ENCODE data around the gene SEC23A.
"Not testable (repeated sequence)": the region's sequence is repeated elsewhere in the genome, so short reads cannot be mapped to it uniquely, and the experiment has no call there.

The SEC23A gene

DNA sequence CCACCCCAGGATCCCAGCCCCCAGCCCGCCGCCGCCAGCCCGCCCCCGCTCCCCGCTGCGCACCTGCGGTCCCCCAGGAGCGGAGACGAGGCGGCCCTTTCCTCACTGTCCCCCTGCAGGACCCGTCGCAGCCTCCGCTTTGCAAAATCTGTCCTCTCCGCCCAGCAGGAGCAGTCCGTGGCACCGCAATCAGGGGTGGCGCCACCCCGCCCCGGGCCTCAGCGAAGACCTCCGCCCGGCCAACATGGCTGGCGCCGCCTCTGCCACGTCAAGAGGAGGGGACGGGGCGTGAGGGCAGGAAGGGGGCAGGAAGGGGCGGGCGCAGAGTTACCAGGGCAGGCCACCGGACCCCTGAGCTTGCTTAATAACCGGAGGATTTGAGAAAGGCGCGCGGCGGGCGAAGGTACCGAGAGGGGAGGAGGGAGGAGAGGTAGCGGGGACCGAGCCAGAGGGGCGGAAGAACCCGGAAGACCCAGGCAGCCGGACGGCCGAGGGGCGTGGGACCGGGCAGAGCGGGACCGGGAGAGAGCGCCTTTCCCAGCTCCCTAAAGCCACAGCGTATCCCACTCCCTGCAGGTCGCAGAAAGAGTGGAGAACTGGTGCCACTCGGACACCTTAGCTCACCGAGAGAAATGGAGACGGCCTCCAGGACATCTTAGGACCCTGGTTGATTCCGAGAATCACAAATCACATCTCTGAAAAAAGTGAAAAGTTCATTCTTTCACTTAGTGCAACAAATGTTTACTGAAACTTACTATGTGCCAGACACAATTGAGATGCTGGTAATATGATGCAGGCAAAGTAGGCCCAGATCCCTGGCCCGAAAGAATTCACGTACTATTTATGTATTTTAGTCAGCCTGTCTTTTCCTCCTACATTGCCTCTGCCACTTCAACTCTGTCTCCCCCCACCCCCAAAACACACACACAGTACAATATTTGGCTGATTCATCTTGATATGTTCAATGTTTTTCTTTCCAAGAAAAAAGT lies at the start of gene SEC23A:
Gene SEC23A (minus strand): TSS at position 267 of the 989 bp plus-strand sequence. CDS start 7,117 bp downstream, outside the sequence.
- peak within 1 kb of the TSS; percentile 93 for H3K4me3 ChIP-seq (ENCODE audit: low read length)
- no peak for TF ChIP-seq ZNF274 (IDR thresholded peaks at IDR 0.05; ENCODE audit: low read depth, low read length)

DNA sequence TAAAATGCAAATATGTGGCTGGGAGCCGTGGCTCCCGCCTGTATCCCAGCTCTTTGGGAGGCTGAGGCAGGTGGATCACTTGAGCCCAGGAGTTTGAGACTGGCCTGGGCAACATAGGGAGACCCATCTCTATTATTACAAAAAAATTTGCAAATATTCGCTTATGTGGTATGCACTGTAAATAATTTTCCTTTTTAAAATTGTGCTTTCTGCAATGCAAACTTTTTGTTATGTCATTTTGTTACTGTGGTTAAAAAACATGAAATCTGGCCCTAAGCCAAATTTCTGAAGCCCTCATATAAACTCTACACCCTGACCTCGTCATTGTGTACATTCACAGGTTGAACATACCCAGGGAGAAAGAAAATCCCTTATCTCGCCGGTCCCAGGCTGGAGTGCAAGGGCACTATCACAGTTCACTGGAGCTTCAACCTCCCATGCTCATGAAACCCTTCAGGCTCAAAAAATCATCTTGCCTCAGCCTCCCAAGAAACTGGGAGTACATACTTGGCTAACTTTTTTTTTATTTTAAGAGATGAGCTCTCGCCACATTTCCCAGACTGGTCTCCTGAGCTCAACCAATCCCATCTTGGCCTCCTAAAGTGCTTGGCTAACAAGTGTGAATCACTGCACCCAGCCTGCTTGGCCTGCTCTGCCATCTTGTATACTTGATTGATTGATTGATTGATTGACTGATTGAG lies 42.4 kb upstream of the SEC23A start:
- no peak overlapping the region for H3K4me3 ChIP-seq (ENCODE audit: low read length)
- TF ChIP-seq ZNF274 (IDR thresholded peaks at IDR 0.05; ENCODE audit: low read depth, low read length): no peak

DNA sequence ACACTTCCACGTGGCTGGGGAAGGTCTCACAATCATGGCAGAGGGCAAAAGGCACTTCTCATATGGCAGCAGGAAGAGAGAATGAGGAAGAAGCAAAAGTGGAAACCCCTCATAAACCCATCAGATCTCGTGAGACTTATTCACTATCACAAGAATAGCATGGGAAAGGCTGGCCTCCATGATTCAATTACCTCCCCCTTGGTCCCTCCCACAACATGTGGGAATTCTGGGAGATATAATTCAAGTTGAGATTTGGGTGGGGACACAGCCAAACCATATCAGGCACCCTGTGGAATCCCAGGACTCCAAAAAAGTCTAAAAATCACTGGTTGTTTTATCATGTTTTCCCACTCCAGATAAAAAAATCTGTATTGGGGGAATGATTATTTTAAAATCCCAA lies 40.2 kb upstream of the SEC23A start:
- not testable (repeated sequence) for H3K4me3 ChIP-seq (ENCODE audit: low read length)

DNA sequence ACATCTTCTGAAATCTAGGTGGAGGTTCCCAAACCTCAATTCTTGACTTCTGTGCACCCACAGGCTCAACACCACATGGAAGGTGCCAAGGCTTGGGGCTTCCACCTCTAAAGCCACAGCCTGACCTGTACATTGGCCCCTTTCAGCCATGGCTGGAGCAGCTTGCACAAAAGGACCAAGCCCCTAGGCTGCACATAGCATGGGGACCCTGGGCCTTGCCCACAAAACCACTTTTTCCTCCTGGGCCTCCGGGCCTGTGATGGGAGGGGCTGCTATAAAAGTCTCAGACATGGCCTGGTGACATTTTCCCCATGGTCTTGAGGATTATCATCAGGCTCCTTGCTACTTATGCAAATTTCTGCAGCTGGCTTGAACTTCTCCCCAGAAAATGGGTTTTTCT lies 38.6 kb upstream of the SEC23A start:
- H3K4me3 ChIP-seq (ENCODE audit: low read length): not testable (repeated sequence)

DNA sequence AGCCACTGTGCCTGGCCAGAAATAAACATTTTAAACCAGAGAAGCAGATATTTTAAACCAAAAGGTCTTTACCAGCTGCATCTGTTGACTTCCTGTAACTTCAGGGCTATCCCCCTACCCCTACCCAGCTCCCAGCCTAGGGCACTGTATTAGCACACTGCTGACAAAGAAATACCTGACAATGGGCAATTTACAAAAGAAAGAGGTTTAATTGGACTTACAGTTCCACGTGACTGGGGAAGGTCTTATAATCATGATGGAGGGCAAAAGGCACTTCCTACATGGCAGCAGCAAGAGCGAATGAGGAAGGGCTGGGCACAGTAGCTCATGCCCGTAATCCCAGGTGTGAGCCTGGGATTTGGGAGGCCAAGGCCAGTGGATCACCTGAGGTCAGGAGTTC lies 37.1 kb upstream of the SEC23A start:
- TF ChIP-seq ZNF274 (IDR thresholded peaks at IDR 0.05; ENCODE audit: low read depth, low read length): no peak
- no peak overlapping the region for H3K4me3 ChIP-seq (ENCODE audit: low read length)

DNA sequence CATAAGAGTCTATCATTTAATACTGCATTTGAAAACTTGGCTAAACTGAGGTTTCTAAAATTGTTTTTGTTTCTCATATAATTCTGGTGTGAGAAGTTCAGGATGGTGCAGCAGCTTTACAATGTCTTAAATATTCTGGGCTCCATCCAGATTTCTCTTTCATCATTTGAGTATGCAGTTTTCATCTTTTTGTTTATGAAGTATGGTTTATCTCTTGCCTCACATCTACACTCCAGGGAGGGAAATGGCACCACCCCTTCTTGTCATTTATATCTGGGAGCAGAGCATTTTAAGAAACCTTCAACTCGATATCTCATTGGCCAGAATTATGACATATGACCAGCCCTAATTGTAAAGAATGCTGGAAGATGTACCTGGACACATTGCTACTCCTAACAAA lies 35.4 kb upstream of the SEC23A start:
- no peak for TF ChIP-seq ZNF274 (IDR thresholded peaks at IDR 0.05; ENCODE audit: low read depth, low read length)
- H3K4me3 ChIP-seq (ENCODE audit: low read length): no peak overlapping the region

DNA sequence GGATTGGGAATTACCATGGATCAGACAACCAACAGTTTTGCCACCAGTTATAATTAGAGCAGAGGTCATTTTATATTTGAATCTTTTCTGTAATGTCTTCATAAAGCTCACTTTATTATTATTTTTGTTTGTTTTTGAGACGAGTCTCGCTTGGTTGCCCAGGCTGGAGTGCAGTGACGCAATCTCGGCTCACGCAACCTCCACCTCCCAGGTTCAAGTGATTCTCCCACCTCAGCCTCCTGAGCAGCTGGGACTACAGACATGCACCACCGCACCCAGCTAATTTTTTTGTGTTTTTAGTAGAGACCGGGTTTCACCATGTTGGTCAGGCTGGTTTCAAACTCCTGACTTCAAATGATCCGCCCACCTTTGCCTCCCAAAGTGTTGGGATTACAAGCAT lies 34.8 kb upstream of the SEC23A start:
- H3K4me3 ChIP-seq (ENCODE audit: low read length): not testable (repeated sequence)

DNA sequence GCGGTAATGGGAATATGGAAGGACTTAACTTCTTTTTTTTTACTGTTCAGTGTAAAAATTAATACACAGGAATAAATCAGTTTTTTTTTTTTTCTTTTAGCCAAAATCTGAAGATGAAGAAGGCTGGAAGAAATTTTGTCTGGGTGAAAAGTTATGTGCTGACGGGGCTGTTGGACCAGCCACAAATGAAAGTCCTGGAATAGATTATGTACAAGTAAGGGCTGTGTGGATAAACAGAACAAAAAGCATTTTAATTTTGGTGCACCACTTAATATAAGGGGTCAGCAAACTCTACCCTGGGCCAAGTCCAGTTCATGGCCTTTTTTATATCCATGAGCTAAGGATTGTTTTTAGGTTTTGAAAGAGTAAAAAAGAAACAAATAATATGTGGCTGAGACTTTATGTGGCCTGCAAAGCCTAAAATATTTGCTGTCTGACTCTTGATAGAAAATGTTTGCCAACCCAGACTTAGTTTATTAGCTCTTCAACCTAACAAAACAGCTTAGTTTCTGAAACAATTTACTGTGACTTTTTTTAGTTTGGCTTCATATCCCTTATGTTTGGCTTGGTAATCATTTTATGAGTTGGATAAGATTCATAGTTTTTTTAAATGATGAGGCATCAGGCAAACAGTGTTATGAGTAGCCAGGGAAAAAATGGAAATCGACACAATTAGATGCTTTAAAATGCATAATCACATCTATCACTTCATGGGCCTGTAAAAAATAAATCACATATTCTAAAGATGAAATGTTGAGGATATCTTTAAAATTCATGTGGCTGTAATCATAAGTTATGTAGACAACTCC lies 19.5 kb upstream of the SEC23A start:
- no peak for TF ChIP-seq ZNF274 (IDR thresholded peaks at IDR 0.05; ENCODE audit: low read depth, low read length)
- no peak overlapping the region for H3K4me3 ChIP-seq (ENCODE audit: low read length)

DNA sequence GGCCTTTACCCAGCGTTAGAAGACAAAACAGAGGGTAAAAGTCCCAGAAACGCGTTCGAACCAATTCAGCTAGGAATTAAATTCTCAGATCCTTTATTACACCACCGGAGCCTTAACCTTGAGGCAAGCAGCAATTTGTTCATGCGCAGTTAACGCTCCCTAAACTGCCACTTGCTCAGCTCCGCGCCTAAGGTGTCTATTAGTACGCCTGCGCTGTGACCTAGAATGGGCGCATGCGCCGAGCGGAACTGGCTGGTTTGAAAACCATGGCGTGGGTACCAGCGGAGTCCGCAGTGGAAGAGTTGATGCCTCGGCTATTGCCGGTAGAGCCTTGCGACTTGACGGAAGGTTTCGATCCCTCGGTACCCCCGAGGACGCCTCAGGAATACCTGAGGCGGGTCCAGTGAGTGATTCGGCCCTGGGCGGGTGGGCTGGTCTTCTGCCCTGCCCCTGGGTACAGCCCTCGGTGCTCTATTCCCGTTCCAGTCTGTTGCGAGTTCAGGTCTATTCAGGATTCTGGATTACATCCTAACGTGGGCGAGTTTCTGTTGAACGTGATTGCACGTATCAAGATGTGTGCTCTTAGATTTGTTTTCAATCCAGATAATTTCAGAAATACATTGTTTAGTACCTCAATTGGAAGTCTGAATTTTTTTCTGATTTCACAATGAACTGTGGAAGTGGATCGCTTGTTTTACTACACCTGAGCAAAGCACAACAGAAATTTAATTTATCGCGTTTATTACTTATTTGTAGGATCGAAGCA lies 11.2 kb upstream of the SEC23A start, which contains the start of gene GEMIN2:
Gene GEMIN2 (plus strand): TSS at position 251 of the 766 bp plus-strand sequence. CDS start 16 bp downstream, at position 267.
- TF ChIP-seq ZNF274 (IDR thresholded peaks at IDR 0.05; ENCODE audit: low read depth, low read length): no peak
- H3K4me3 ChIP-seq (ENCODE audit: low read length): peak within 1 kb of the TSS; percentile 96

DNA sequence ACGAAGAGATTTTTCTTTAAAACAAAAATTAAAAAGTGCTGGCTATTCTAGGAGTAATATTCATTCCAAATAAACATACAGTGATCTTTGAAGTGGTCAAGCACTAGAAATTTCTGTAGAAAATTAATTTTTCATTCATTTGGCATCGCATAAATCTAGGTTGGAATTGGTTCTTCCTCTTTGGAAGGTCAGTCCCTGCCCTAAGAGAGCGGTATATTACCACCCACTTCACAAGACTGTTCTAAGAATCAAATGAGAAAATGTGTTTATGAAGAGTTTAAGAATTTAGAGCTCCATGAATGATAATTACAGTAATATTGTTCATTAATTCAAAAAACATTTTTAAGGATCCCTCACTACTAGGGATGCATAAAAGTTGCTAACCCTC lies 10.6 kb upstream of the SEC23A start:
- H3K4me3 ChIP-seq (ENCODE audit: low read length): peak overlapping the region; percentile 96
- no peak for TF ChIP-seq ZNF274 (IDR thresholded peaks at IDR 0.05; ENCODE audit: low read depth, low read length)

DNA sequence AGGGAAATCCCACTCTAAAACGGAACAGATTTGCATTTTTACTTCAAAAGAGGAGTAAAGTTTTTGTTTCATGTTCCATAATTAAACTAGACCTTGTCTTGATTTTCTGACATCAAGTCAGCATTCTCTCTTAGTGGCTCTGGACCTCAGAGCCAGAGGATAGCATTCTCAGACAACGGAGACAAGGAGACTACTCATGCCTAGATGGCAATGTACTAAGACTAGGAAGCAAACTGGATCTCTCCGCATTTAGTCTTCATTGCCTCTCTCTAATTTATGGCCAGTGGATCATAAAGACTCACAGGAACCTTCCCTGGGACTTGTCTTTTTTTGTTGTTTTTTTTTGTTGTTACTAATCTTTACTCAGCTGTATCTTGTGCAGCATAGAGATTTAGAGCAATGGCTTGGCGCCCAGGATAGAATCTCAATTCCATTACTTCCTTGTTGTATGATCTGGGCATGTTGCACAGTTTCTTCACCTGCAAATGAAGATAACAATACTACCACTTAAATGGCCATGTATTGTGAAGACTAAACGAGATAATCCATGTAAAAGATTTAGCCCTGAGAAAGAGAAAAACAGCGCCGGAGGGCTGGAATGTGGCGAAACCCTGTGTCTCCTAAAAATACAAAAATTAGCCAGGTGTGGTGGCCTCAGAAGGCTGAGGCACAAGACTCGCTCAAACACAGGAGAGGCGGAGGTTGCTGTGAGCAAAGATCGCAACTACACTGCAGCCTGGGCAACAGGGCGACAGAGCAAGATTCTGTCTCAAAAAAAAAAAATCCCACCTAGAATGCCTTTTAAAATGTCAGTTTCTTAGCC lies 7.1 kb upstream of the SEC23A start:
- H3K4me3 ChIP-seq (ENCODE audit: low read length): no peak overlapping the region
- no peak for TF ChIP-seq ZNF274 (IDR thresholded peaks at IDR 0.05; ENCODE audit: low read depth, low read length)

DNA sequence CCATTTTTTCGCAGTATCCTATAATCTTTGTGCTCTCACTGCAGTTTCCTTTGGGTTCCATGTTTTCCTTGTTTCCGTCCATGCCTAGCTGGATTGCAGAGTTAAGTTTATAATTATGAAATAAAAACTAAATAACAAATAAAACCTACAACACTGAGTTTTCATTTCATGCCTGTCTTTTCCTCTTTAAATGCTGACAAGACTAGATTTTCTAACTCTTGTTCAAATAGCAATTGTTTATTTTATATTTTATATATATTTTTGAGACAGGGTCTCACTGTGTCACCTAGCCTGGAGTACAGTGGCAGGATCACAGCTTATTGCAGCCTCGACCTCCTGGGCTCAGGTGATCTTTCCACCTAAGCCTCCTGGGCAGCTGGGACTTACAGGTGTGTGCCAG lies 5.8 kb upstream of the SEC23A start:
- no peak for TF ChIP-seq ZNF274 (IDR thresholded peaks at IDR 0.05; ENCODE audit: low read depth, low read length)

DNA sequence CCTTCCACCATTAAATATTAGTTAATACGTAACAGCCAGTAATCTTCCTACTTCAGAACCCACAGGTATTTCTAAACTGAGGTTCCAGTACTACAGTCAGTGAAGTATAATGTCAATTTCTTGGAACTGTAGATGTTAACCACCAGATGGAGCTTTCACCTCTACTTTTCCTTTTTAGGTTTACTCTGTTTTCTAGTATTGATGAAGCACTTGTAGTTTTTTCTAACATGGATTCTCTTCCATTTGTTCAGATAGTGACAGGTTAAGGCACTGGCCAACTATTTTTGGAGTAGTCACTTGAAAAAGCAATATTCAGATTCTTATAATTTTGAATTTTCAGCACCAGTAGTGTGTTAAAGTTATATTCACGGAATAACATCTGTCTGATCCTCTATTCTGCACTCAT lies 4.6 kb upstream of the SEC23A start:
- H3K4me3 ChIP-seq (ENCODE audit: low read length): no peak overlapping the region
- no peak for TF ChIP-seq ZNF274 (IDR thresholded peaks at IDR 0.05; ENCODE audit: low read depth, low read length)

More for the DNA sequence above, 5.8 kb upstream of the SEC23A start:
- no peak overlapping the region for H3K4me3 ChIP-seq (ENCODE audit: low read length)

DNA sequence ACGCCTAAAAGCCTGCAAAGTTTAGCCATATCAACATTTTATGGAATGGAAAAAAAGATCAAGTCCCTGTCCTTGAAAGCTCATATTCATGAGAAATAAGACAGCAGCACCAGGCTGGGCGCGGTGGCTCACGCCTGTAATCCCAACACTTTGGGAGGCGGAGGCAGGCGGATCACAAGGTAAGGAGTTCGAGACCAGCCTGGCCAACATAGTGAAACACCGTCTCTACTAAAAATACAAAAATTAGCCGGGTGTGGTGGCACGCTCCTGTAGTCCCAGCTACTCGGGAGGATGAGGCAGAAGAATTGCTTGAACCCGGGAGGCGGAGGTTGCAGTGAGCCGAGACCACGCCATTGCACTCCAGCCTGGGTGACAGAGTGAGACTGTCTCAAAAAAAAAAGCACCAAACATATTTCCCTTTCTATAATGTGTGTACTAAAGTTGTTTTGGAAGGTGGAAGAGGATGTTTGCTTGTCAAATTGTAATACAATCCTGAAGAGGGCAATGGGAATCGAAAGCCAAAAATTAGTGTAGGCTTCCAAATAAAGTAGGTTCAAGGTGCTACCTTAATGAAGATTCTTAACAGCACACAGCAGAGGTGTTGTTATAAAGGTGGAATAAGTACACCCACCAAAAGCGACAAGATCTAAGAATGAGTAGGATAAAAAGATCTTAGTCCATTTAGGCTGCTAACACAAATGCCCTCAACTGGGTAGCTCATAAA lies 1.2 kb upstream of the SEC23A start:
- peak overlapping the region; percentile 93 for H3K4me3 ChIP-seq (ENCODE audit: low read length)

All from GM08714 (cell line).